Stimulated activated CD4-positive, alpha-beta T cell treated with anti-CD3 and anti-CD28 coated beads, TNF-alpha, amount 100 ng/mL, for 48 hours (primary cell): Measurements from ENCODE around the gene KDM3A.
"Not testable (repeated sequence)": the region's sequence is repeated elsewhere in the genome, so short reads cannot be mapped to it uniquely, and the experiment has no call there.

ENCODE experiments used
- DNase-seq, 3 donors: peaks; one replicate each; pipeline ENCODE4 v3.0.0-alpha.2; 2020; ENCODE audit warnings: low read depth in 3 of 3

The KDM3A gene

GRCh38 chr2:86476092-86476491 lies 34.9 kb downstream of the KDM3A start:
- DNase-seq, result no peak

- DNase-seq, result no peak
These were observed 35.7 kb downstream of the KDM3A start for GRCh38 chr2:86476918-86477317.

DNA sequence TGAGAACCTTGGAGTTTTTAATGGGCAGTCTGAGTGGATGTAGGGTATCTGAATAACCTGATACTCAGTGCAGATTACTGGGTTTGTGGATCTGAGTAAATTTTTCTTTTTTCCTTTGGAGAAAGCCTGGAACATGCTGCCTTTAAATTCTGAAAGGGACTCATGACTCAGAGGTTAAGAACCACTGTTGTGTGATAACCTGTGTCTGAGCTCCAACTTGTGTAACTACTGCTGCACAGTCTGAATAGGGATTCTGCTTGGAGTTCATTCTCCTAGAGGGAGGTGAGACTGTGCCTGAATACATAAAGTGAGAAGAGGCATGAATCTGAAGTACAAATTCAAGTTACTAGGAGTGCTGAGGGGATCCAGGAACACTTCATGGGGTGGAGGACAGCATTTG lies 36.2 kb downstream of the KDM3A start:
- DNase-seq, result no peak

- no peak for DNase-seq
These were observed 38.9 kb downstream of the KDM3A start for GRCh38 chr2:86480105-86480504.

- no peak for DNase-seq
These were observed 40.9 kb downstream of the KDM3A start for GRCh38 chr2:86482034-86482433.

DNA sequence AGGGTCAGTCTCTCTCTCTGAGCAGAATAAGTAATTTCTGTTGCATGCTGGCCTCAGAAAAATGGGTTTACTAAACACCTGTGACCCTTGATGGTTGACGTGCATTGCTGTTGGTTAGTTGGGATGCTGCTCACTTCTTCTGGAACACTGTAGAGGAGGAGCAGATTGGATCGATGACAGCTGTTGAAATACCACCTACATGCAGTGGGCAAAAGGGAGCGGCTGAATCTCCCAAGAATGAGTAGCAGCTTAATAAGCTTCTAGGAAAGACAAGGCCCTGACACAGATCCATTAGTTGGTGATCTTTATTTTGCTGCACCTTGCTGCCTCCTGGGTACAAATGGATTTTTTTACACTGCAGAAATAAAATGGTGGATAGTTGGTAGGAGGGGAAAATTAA lies 43.2 kb downstream of the KDM3A start:
- no peak for DNase-seq

GRCh38 chr2:86485103-86485502 lies 43.9 kb downstream of the KDM3A start:
- no peak for DNase-seq

GRCh38 chr2:86485802-86486201 lies 44.6 kb downstream of the KDM3A start:
- no peak for DNase-seq

DNA sequence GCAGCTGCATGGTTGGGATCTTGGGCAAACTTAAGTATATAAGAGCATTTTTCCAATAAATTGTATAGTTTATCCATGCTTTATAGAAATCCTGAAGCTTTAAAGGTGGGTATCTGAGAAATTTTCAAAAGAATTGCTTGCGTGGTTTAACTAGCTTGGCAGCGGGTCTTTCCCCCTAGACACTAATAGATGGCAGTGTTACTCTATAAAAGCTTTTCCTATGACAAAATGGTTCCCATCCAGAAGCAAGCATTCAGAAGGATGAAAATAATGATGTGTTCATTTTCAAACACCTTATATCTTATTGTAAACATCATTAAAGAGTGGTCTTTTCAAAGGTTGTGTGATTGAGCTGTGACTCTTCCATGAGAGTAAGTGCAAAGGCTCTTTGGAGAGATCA lies 45.9 kb downstream of the KDM3A start:
- no peak for DNase-seq

DNA sequence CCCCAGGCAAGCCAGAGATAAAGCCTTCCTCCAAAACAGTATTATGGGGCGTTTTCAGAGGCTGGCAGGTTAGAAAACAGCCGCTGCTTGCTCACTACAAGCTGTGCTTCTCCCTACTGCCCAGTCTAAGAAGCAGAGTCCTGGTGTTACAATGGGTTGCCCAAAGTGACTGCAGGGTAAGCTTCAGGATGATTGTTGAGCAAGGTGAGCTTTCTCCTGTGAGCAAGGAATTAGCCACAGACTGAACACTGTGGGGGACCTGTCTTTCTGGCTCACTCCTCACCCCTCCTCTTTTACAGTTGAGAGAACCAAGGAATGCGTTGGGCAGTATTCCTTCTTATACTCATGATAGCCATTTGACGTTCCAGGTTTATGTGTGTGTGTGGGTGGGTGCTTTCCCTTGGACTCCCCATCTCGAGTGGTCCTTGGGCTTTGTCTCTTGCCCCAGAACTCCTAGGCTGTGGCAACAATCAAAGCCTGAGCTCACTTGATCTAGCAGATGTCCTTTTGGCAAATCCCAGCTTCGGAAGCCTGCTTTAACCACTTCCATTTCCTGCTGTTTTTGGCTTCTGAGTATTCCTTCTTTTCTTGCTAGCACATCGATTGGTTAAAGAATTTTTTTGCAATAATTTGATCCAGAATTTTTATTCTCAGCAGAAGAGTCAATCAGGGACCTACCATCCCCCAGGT lies 47.5 kb downstream of the KDM3A start:
- no peak for DNase-seq

- DNase-seq, result no peak
These were observed 48.4 kb downstream of the KDM3A start for GRCh38 chr2:86489542-86489941.

DNA sequence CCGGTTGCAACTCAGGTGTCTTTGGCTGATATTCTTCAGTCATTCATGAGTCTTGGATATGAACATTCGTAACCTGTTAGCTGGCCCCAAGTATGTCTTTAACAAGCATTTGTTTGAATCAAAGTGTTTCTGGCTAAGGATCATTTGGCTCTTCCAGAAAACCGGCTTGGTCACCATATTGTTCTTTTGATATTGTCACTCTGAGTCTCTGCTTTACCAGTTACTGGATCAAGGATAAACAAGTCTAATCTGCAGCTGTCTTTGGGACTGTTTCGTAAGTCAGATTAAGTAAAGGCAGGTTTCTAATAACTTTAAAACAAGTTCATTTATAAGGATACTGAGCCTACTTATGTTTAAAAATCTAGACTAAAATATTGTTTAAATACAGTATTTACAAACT lies 49.1 kb downstream of the KDM3A start:
- DNase-seq, result no peak

GRCh38 chr2:86491088-86491487 lies 49.9 kb downstream of the KDM3A start:
- no peak for DNase-seq

- no peak for DNase-seq
These were observed 50.9 kb downstream of the KDM3A start for GRCh38 chr2:86492048-86492453.

DNA sequence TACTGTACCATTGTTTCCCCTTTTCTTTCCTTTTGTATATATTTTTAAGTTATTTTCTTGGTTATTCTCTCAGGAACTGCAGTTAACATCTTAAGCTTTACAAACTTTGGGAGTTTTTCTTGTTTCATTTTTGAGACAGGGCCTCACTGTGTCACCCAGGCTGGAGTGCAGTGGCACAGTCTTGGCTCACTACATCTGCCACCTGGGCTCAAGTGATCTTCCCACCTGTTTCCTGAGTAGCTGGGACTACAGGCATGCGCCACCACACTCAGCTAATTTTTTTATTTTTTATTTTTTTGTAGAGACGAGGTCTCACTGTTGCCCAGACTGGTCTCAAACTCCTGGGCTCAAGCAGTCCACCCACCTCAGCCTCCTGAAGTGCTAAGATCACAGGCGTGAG lies 55.2 kb downstream of the KDM3A start:
- DNase-seq, result not testable (repeated sequence)

- no peak for DNase-seq
These were observed 57.5 kb downstream of the KDM3A start for GRCh38 chr2:86498468-86499260.

DNA sequence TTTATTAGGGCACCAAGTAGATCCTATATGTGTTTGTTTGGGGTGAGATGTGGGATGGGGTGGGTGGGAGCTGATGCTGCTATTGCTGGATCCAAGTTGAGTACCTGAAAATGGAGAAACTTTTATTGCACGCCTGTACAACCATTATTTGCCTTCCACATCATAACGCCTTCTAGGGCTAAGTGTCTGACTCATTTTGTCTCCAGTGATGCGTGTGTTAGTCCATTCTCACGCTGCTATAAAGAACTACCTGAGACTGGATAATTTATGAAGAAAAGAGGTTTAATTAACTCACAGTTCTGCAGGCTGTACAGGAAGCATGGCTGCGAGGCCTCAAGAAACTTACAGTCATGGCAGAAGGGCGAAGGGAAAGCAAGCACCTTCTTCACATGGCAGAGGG lies 58.2 kb downstream of the KDM3A start:
- no peak for DNase-seq

DNA sequence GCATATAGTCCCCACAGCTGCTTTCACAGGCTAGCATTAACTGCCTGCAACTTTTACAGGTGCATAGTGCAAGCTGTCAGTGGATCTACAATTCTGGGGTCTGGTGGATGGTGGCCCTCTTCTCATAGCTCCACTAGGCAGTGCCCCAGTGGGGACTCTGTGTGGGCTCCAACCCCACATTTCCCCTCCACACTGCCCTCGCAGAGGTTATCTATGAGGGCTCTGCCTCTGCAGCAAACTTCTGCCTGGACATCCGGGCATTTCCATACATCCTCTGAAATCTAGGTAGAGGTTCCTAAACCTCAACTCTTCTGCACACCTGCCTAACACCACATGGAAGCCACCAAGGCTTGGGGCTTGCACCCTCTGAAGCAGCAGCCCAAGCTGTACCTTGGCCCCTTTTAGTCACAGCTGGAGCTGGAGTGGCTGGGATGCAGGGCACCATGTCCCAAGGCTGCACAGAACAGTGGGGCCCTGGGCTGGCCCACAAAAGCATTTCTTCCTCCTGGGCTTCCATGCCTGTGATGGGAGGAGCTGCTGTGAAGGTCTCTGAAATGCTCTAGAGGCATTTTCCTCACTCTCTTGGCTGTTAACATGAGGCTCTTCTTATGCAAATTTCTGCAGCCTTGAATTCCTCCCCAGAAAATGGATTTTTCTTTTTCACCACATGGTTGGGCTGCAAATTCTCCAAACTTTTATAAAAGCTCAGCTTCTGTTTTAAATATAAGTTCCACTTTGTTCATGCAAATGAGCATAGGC lies 59.3 kb downstream of the KDM3A start:
- no peak for DNase-seq

- DNase-seq, result no peak
These were observed 66.4 kb downstream of the KDM3A start for GRCh38 chr2:86507600-86507999.

- DNase-seq, result no peak
These were observed 69.3 kb downstream of the KDM3A start for GRCh38 chr2:86510436-86510933.

GRCh38 chr2:86512034-86512433 lies 70.9 kb downstream of the KDM3A start:
- no peak for DNase-seq

DNA sequence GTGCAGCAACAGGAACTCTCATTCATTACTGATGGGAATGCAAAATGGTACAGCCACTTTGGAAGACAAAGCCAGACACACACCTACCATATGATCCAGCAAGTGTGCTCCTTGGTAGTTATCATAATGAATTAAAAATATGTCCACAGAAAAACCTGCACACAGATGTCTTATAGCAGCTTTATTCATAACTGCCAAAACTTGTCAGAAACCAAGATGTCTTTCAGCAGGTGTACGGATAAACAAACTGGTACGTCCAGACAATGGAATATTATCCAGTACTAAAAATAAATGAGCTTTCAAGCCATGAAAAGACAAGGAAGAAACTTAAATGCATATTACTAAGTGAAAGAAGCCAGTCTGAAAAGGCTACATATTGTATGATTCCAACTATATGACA lies 71.7 kb downstream of the KDM3A start:
- DNase-seq, result no peak
